Neural cell (in vitro differentiated cells): ENCODE measurements around the gene EYA2.

Experiments
- CTCF ChIP-seq: fragments of 450-650 bp; IDR thresholded peaks from 2 replicates; pipeline ENCODE4 v1.5.1; 2014; ENCODE audit warnings: antibody characterized with exemption, mild to moderate bottlenecking, moderate library complexity; ENCODE audit not compliant: poor library complexity, severe bottlenecking
- EP300 ChIP-seq: fragments of 450-650 bp; conservative IDR thresholded peaks from 2 replicates; pipeline ENCODE4 v1.6.1; 2014; ENCODE audit warnings: antibody characterized with exemption, mild to moderate bottlenecking, moderate library complexity; ENCODE audit not compliant: poor library complexity, severe bottlenecking
- EZH2 ChIP-seq: fragments of 200-600, 300-800 bp; shearing (Covaris generic), sonication (generic); IDR thresholded peaks from 2 replicates; pipeline ENCODE4 v1.6.1; 2014; ENCODE audit warnings: antibody characterized with exemption, low read length, borderline replicate concordance, mild to moderate bottlenecking; ENCODE audit not compliant: insufficient read depth, poor library complexity, severe bottlenecking
- MXI1 ChIP-seq: fragments of 450-650 bp; conservative IDR thresholded peaks from 2 replicates; pipeline ENCODE4 v1.6.1; 2014; ENCODE audit warnings: antibody characterized with exemption, mild to moderate bottlenecking; ENCODE audit not compliant: poor library complexity, severe bottlenecking
- RAD21 ChIP-seq: fragments of 450-650 bp; conservative IDR thresholded peaks from 2 replicates; pipeline ENCODE4 v1.6.1; 2014; ENCODE audit warnings: antibody characterized with exemption, mild to moderate bottlenecking, moderate library complexity
- SMC3 ChIP-seq: fragments of 450-650 bp; conservative IDR thresholded peaks from 2 replicates; pipeline ENCODE4 v1.6.1; 2014; ENCODE audit warnings: antibody characterized with exemption, mild to moderate bottlenecking, moderate library complexity; ENCODE audit not compliant: poor library complexity
- TAF1 ChIP-seq: IDR thresholded peaks from 2 replicates; pipeline ENCODE4 v1.6.1; 2012; ENCODE audit warnings: low read depth

- TF ChIP-seq RAD21 (no peak), SMC3 (no peak), EZH2 (no peak), MXI1 (no peak), CTCF (no peak), TAF1 (no peak), EP300 (no peak)
These were observed 80.2 kb downstream of the EYA2 start for GRCh38 chr20:46974669-46975434.
